Smooth muscle cell (in vitro differentiated cells): ENCODE data around the gene C3orf18. TPM values are rescaled to one million over a fixed set of nuclear protein-coding genes. Genes with fewer than 3 reads are reported as not detected.

ENCODE experiments used
- DNase-seq: peaks from one replicate; lab custom pipeline; 2025; ENCODE audit not compliant: unreplicated experiment; lab: John Stamatoyannopoulos, UW
- H2AFZ ChIP-seq: fragments of 200-600 bp; sonication (generic); 2 replicates; pipeline ENCODE4 v1.6.0; 2016; ENCODE audit warnings: antibody characterized with exemption, low read depth, mild to moderate bottlenecking
- H3F3A ChIP-seq: fragments of 200-600 bp; sonication (generic); 2 replicates; pipeline ENCODE4 v1.6.0; 2017; ENCODE audit warnings: antibody characterized with exemption, low read depth
- H3K27ac ChIP-seq: fragments of 200-600 bp; sonication (generic); 2 replicates; pipeline ENCODE4 v1.5.1; 2016; ENCODE audit warnings: low read depth, mild to moderate bottlenecking
- H3K27me3 ChIP-seq: fragments of 200-600 bp; sonication (generic); 2 replicates; pipeline ENCODE4 v1.6.1; 2016; ENCODE audit warnings: low read depth, mild to moderate bottlenecking
- H3K36me3 ChIP-seq: fragments of 200-600 bp; sonication (generic); 2 replicates; pipeline ENCODE4 v1.5.1; 2016; ENCODE audit warnings: low read depth
- H3K4me1 ChIP-seq: fragments of 200-600 bp; sonication (generic); 2 replicates; pipeline ENCODE4 v1.5.1; 2016; ENCODE audit warnings: low read depth
- H3K4me2 ChIP-seq: fragments of 200-600 bp; sonication (generic); 2 replicates; pipeline ENCODE4 v1.6.0; 2016; ENCODE audit warnings: mild to moderate bottlenecking
- H3K4me3 ChIP-seq: fragments of 200-600 bp; sonication (generic); 2 replicates; pipeline ENCODE4 v1.5.1; 2016; ENCODE audit warnings: mild to moderate bottlenecking
- H3K79me2 ChIP-seq: fragments of 200-600 bp; sonication (generic); 2 replicates; pipeline ENCODE4 v1.6.0; 2016; ENCODE audit warnings: low read depth, mild to moderate bottlenecking
- H3K9ac ChIP-seq: fragments of 200-600 bp; sonication (generic); 2 replicates; pipeline ENCODE4 v1.6.0; 2016; ENCODE audit warnings: low read depth
- H3K9me3 ChIP-seq: fragments of 200-600 bp; sonication (generic); replicated peaks from 2 replicates; pipeline ENCODE4 v1.5.1; 2016; ENCODE audit warnings: low read depth
- H4K20me1 ChIP-seq: fragments of 200-600 bp; sonication (generic); 2 replicates; pipeline ENCODE4 v1.6.0; 2016; ENCODE audit warnings: low read depth
- WGBS: methylation state at CpG from one replicate; pipeline ENCODE4 v1.1.7; 2016; ENCODE audit warnings: low lambda C conversion rate; 5-methylcytosine and 5-hydroxymethylcytosine counted together
- polyA plus RNA-seq: library from polyadenylated mRNA; unstranded; fragments of >200 nt; fragmentation: Nextera tagmentation; extraction: Ambion mirVana; gene quantifications from 2 replicates; pipeline ENCODE4 v1.2.1, GENCODE V29; 2016
- total RNA-seq: library from RNA; depleted of rRNA; stranded (reverse); fragments of >200 nt; gene quantifications from 2 replicates; pipeline ENCODE4 v1.2.3, GENCODE V29; 2014
- TF ChIP-seq, protein P1 (sequence below): fragments of 200-600 bp; sonication (generic); IDR thresholded peaks from 2 replicates; pipeline ENCODE4 v1.5.1; 2017; ENCODE audit warnings: borderline replicate concordance, mild to moderate bottlenecking, antibody characterized with exemption; ENCODE audit not compliant: insufficient read depth, poor library complexity, severe bottlenecking

C3orf18 gene
- total and polyA plus RNA-seq, 2 experiments from 2014 or later: 8.7 to 20.0 TPM

DNA sequence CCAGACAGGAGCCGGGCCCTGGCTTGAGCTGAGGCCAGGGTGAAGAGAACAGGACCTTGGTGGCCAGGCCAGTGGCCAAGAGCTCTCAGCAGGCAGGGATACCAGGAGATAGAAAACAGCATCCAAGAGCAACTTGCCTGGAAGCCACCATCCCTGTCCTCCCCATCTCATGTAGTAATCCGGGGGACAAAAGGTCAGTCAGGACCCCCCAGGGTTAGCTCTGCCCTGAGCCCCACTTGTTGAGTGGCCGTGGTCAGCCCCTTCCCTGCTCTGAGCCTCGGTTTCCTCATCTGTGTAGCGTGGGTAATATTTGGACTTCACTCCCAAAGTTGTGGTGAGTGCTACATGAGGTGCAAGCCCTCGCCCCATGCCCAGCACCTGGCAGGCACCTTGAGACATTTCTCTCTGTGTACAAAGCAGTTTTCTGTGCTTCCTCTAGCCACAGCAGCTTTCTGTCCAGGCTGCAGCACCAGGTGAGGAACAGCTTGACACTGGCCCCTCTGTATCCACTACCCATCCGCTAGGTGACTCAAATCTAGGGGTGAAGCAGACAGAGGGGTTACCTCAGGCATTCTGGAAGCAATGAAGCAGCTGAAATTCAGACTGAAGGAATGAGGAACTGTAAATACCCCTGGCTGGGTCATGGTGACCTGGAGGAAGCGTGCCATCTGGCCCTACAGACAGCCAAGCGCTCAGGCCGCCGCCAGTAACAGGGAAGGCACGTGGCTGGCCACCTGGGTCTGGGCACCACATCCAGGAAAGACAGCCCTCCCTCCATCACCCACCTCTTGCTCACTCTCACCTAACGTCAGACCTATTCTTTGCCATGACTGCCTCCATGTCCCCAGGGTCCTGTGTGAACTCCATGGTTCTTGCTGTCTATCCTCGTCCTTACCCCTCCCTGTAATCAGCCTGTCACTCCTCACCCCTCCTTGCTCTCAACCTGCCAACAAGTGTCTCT lies 37.4 kb upstream of the C3orf18 start:
- H3K36me3 ChIP-seq: no peaks in the 10 kb centered on the region
- no peak overlapping the region for H3K27ac ChIP-seq
- 93% methylated on average over 14 of the region's 14 CpGs for WGBS
- TF ChIP-seq, protein P1, sequence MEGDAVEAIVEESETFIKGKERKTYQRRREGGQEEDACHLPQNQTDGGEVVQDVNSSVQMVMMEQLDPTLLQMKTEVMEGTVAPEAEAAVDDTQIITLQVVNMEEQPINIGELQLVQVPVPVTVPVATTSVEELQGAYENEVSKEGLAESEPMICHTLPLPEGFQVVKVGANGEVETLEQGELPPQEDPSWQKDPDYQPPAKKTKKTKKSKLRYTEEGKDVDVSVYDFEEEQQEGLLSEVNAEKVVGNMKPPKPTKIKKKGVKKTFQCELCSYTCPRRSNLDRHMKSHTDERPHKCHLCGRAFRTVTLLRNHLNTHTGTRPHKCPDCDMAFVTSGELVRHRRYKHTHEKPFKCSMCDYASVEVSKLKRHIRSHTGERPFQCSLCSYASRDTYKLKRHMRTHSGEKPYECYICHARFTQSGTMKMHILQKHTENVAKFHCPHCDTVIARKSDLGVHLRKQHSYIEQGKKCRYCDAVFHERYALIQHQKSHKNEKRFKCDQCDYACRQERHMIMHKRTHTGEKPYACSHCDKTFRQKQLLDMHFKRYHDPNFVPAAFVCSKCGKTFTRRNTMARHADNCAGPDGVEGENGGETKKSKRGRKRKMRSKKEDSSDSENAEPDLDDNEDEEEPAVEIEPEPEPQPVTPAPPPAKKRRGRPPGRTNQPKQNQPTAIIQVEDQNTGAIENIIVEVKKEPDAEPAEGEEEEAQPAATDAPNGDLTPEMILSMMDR: no peak
- no peaks in the 10 kb centered on the region for H3K9me3 ChIP-seq
- H3K4me1 ChIP-seq: peaks cover 12% of the 10 kb centered on the region
- H3K4me3 ChIP-seq: no peak overlapping the region
- no peak overlapping the region for H3K9ac ChIP-seq
- peaks cover 4% of the 10 kb centered on the region for H3K79me2 ChIP-seq
- peaks cover 6% of the 10 kb centered on the region for H3F3A ChIP-seq
- no peak for DNase-seq
- no peak overlapping the region for H2AFZ ChIP-seq
- no peaks in the 10 kb centered on the region for H3K27me3 ChIP-seq
- no peak overlapping the region for H3K4me2 ChIP-seq
- H4K20me1 ChIP-seq: peaks cover 9% of the 10 kb centered on the region

DNA sequence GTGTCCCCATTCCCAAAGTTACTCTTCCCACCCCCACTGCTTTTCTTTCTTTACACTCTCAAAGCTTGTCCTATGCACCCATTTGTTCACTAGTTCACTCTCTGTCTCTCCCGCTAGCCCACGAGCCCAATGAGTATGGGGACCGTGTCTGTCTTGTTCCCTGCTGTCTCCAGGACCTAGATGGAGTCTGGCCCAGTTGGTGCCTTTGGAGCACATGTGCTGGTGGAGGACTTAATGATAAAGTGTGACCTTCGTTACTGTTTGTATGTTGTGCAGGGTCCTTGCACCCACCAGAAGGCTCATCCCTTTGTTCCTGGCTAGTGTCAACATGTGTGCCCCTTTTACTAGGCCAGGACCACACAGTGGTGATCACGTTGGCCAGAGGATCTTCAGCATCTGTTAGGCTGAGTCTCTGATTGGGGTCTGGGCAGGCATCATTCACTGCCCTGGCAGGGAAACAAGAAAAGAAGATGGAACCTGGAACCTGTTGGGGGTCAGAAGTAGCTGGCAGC lies 36.6 kb upstream of the C3orf18 start:
- no peak overlapping the region for H3K4me3 ChIP-seq
- 93% methylated on average over 5 of the region's 5 CpGs for WGBS
- peaks cover 12% of the 10 kb centered on the region for H3K4me1 ChIP-seq
- peaks cover 8% of the 10 kb centered on the region for H4K20me1 ChIP-seq
- H3K27ac ChIP-seq: no peak overlapping the region
- DNase-seq: no peak
- no peaks in the 10 kb centered on the region for H3K9me3 ChIP-seq
- H3K27me3 ChIP-seq: no peaks in the 10 kb centered on the region
- H3K9ac ChIP-seq: no peak overlapping the region
- TF ChIP-seq, protein P1: no peak
- no peaks in the 10 kb centered on the region for H3K36me3 ChIP-seq
- no peak overlapping the region for H2AFZ ChIP-seq
- H3K4me2 ChIP-seq: no peak overlapping the region
- H3K79me2 ChIP-seq: no peaks in the 10 kb centered on the region
- peaks cover 6% of the 10 kb centered on the region for H3F3A ChIP-seq

DNA sequence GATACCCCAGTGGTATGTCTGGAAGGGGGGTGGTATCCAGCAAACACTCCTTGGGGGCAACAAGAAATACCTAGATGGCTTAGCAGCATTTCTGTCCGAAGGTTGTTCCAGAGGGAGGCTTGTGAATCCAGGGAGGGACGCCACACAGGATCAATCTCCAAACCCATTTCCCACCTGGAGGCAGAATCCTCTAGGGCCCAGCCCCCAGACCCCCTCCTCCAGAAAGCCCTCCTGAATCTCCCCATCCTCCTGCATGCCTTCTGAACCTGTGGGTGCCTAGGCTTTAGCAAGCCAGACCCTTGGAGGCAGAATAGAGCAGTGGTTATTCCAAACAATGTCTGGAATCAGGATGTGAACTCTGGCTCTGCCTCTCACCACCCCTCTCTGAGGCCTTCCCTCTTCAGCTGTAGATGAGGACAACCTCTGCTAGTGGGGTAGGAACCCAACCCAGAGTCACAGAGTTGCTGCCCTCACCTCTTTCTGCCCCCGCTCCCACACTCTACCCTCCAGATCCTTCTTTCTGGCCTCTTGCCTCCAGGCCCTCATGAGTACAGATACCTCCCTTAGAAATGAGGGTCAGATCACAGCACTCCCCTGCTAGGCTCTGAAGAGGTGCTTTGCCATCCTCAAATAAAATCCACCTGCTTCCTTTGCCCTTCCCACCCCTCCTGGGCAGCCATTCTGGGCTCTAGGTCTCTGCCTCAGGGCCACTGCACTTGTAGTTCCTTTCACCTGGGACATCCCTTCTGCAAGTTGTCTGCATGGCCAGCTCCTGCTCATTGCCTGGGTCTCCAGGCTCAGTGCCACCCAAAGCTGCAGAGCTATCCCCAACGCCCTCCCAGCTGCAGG lies 35.9 kb upstream of the C3orf18 start:
- TF ChIP-seq, protein P1: no peak
- Histone ChIP-seq H3F3A (peaks cover 6% of the 10 kb centered on the region), H3K4me2 (no peak overlapping the region), H3K27me3 (no peaks in the 10 kb centered on the region), H3K79me2 (no peaks in the 10 kb centered on the region), H4K20me1 (peaks cover under 1% of the 10 kb centered on the region), H3K9ac (no peak overlapping the region), H3K4me1 (peaks cover 12% of the 10 kb centered on the region), H2AFZ (no peak overlapping the region), H3K36me3 (no peaks in the 10 kb centered on the region), H3K27ac (peak overlapping the region; percentile 76), H3K9me3 (no peaks in the 10 kb centered on the region), H3K4me3 (no peak overlapping the region)
- 71% methylated on average over 4 of the region's 4 CpGs for WGBS
- DNase-seq: no peak
